Astrocyte (in vitro differentiated cells and primary cell): ENCODE results near the gene GSK3B. TPM values are rescaled to one million over a fixed set of nuclear protein-coding genes. Genes with fewer than 3 reads are reported as not detected.

Experiments
- DNase-seq: peaks from one replicate; pipeline ENCODE4 v3.0.0-alpha.2; 2010; ENCODE audit warnings: low read depth
- FAIRE-seq: peaks from 2 replicates; lab custom pipeline; 2011; peaks lifted over from hg19 to GRCh38; lab: Jason Lieb, UNC
- H2AFZ ChIP-seq: 2 replicates; pipeline ENCODE4 v1.6.0; 2012; ENCODE audit warnings: low read depth, low read length, inconsistent platforms
- H3K27ac ChIP-seq: 2 replicates; pipeline ENCODE4 v1.5.1; 2011; ENCODE audit warnings: low read depth, low read length, inconsistent platforms
- H3K27me3 ChIP-seq: 2 replicates; pipeline ENCODE4 v1.6.0; 2011; ENCODE audit warnings: low read length, inconsistent platforms; ENCODE audit not compliant: insufficient read depth
- H3K36me3 ChIP-seq: 2 replicates; pipeline ENCODE4 v1.5.1; 2011; ENCODE audit warnings: low read length, inconsistent platforms; ENCODE audit not compliant: insufficient read depth
- H3K4me1 ChIP-seq: 2 replicates; pipeline ENCODE4 v1.5.1; 2011; ENCODE audit warnings: low read length, inconsistent platforms; ENCODE audit not compliant: insufficient read depth
- H3K4me2 ChIP-seq: 2 replicates; pipeline ENCODE4 v1.6.0; 2012; ENCODE audit warnings: low read length, inconsistent platforms
- H3K4me3 ChIP-seq: 2 replicates; pipeline ENCODE4 v1.5.1; 2011; ENCODE audit warnings: low read depth, mild to moderate bottlenecking, low read length, inconsistent platforms; ENCODE audit not compliant: insufficient read depth
- H3K79me2 ChIP-seq: 2 replicates; pipeline ENCODE4 v1.6.0; 2012; ENCODE audit warnings: mild to moderate bottlenecking, low read length, inconsistent platforms; ENCODE audit not compliant: insufficient read depth
- H3K9ac ChIP-seq: 2 replicates; pipeline ENCODE4 v1.6.0; 2012; ENCODE audit warnings: mild to moderate bottlenecking, low read length, inconsistent platforms
- H3K9me3 ChIP-seq: 2 replicates; pipeline ENCODE4 v1.5.1; 2012; ENCODE audit warnings: low read depth, mild to moderate bottlenecking, low read length, inconsistent platforms; ENCODE audit not compliant: insufficient read depth
- H4K20me1 ChIP-seq: 2 replicates; pipeline ENCODE4 v1.6.0; 2012; ENCODE audit warnings: low read length, inconsistent platforms; ENCODE audit not compliant: insufficient read depth
- H3K27ac Mint-ChIP-seq: one replicate; pipeline ENCODE4 v1.8.0; 2021; ENCODE audit warnings: mild to moderate bottlenecking, mixed read lengths; ENCODE audit not compliant: unreplicated experiment
- H3K27me3 Mint-ChIP-seq: one replicate; pipeline ENCODE4 v1.8.0; 2021; ENCODE audit warnings: low read depth, mixed read lengths; ENCODE audit not compliant: unreplicated experiment
- H3K36me3 Mint-ChIP-seq: one replicate; pipeline ENCODE4 v1.8.0; 2021; ENCODE audit warnings: low read depth, mixed read lengths; ENCODE audit not compliant: unreplicated experiment
- H3K4me1 Mint-ChIP-seq: one replicate; pipeline ENCODE4 v1.8.0; 2021; ENCODE audit warnings: low read depth, mixed read lengths; ENCODE audit not compliant: unreplicated experiment
- H3K4me3 Mint-ChIP-seq: one replicate; pipeline ENCODE4 v1.8.0; 2021; ENCODE audit warnings: mild to moderate bottlenecking, moderate library complexity, mixed read lengths; ENCODE audit not compliant: unreplicated experiment
- H3K9me3 Mint-ChIP-seq: one replicate; pipeline ENCODE4 v1.8.0; 2021; ENCODE audit warnings: mild to moderate bottlenecking, mixed read lengths; ENCODE audit not compliant: unreplicated experiment
- EZH2 ChIP-seq: IDR thresholded peaks from 2 replicates; pipeline ENCODE4 v1.6.1; 2012; ENCODE audit warnings: mild to moderate bottlenecking, low read length, inconsistent platforms; ENCODE audit not compliant: insufficient read depth
- total RNA-seq: library from RNA; stranded (reverse); gene quantifications from 2 replicates; pipeline ENCODE4 v1.2.1, GENCODE V29; 2021
- TF ChIP-seq, protein P1 (sequence below): IDR thresholded peaks from 2 replicates; pipeline ENCODE4 v1.5.1; 2011; ENCODE audit warnings: low read depth, mild to moderate bottlenecking, inconsistent platforms, low read length, moderate library complexity; ENCODE audit not compliant: insufficient read depth

Gene GSK3B
- total RNA-seq, 1 donor from 2014 or later = 80.6 TPM

GRCh38 chr3:119834754-119835370, 259.4 kb downstream of the GSK3B start:
- peaks cover 2% of the 10 kb centered on the region for H3K9me3 Mint-ChIP-seq
- Histone ChIP-seq H3K79me2 (no peaks in the 10 kb centered on the region), H3K4me3 (no peak overlapping the region), H2AFZ (no peak overlapping the region), H3K4me2 (no peak overlapping the region), H3K9me3 (no peaks in the 10 kb centered on the region), H3K9ac (no peak overlapping the region), H3K27me3 (no peaks in the 10 kb centered on the region), H3K36me3 (no peaks in the 10 kb centered on the region), H3K4me1 (peaks cover 12% of the 10 kb centered on the region), H3K27ac (no peak overlapping the region), H4K20me1 (peaks cover 11% of the 10 kb centered on the region)
- DNase-seq (no peak), FAIRE-seq (no peak)
- no peaks in the 10 kb centered on the region for H3K27me3 Mint-ChIP-seq
- H3K4me3 Mint-ChIP-seq = no peak overlapping the region
- peaks cover 20% of the 10 kb centered on the region for H3K4me1 Mint-ChIP-seq
- TF ChIP-seq, protein P1, sequence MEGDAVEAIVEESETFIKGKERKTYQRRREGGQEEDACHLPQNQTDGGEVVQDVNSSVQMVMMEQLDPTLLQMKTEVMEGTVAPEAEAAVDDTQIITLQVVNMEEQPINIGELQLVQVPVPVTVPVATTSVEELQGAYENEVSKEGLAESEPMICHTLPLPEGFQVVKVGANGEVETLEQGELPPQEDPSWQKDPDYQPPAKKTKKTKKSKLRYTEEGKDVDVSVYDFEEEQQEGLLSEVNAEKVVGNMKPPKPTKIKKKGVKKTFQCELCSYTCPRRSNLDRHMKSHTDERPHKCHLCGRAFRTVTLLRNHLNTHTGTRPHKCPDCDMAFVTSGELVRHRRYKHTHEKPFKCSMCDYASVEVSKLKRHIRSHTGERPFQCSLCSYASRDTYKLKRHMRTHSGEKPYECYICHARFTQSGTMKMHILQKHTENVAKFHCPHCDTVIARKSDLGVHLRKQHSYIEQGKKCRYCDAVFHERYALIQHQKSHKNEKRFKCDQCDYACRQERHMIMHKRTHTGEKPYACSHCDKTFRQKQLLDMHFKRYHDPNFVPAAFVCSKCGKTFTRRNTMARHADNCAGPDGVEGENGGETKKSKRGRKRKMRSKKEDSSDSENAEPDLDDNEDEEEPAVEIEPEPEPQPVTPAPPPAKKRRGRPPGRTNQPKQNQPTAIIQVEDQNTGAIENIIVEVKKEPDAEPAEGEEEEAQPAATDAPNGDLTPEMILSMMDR = no peak
- no peak for TF ChIP-seq EZH2
- peaks cover 6% of the 10 kb centered on the region for H3K36me3 Mint-ChIP-seq
- no peak overlapping the region for H3K27ac Mint-ChIP-seq

- TF ChIP-seq EZH2 = no peak
- TF ChIP-seq, protein P1 = no peak
- peak overlapping the region; percentile 60 for H3K27ac ChIP-seq
- H3K4me3 Mint-ChIP-seq = peak overlapping the region; percentile 29
These were observed 262.3 kb downstream of the GSK3B start for GRCh38 chr3:119831941-119832371.

GRCh38 chr3:119831022-119831421, 263.2 kb downstream of the GSK3B start:
- Mint-ChIP-seq H3K36me3 (no peaks in the 10 kb centered on the region), H3K27me3 (no peaks in the 10 kb centered on the region), H3K4me3 (no peak overlapping the region), H3K9me3 (no peaks in the 10 kb centered on the region), H3K27ac (peak overlapping the region; percentile 84), H3K4me1 (peaks cover 22% of the 10 kb centered on the region)
- peaks cover 10% of the 10 kb centered on the region for H3K79me2 ChIP-seq
- no peak for TF ChIP-seq EZH2
- TF ChIP-seq, protein P1 = no peak
- H3K4me2 ChIP-seq = no peak overlapping the region
- no peak overlapping the region for H2AFZ ChIP-seq
- H3K27ac ChIP-seq = no peak overlapping the region
- H3K27me3 ChIP-seq = no peaks in the 10 kb centered on the region
- H3K36me3 ChIP-seq = no peaks in the 10 kb centered on the region
- H4K20me1 ChIP-seq = peaks cover 28% of the 10 kb centered on the region
- DNase-seq = no peak
- peaks cover 12% of the 10 kb centered on the region for H3K4me1 ChIP-seq
- H3K4me3 ChIP-seq = no peak overlapping the region
- H3K9ac ChIP-seq = no peak overlapping the region
- H3K9me3 ChIP-seq = no peaks in the 10 kb centered on the region
- FAIRE-seq = peak; percentile 20

More at GRCh38 chr3:119831941-119832371, 262.3 kb downstream of the GSK3B start:
- Histone ChIP-seq H3K9ac (no peak overlapping the region), H3K4me3 (no peak overlapping the region), H2AFZ (no peak overlapping the region), H3K79me2 (peaks cover 10% of the 10 kb centered on the region), H3K4me2 (peak overlapping the region; percentile 40), H3K9me3 (no peaks in the 10 kb centered on the region), H4K20me1 (peaks cover 25% of the 10 kb centered on the region), H3K36me3 (no peaks in the 10 kb centered on the region), H3K4me1 (peaks cover 12% of the 10 kb centered on the region), H3K27me3 (no peaks in the 10 kb centered on the region)
- Mint-ChIP-seq H3K27ac (peak overlapping the region; percentile 84), H3K9me3 (peaks cover 2% of the 10 kb centered on the region), H3K36me3 (peaks cover 3% of the 10 kb centered on the region), H3K4me1 (peaks cover 22% of the 10 kb centered on the region), H3K27me3 (no peaks in the 10 kb centered on the region)
- FAIRE-seq = peak; percentile 88
- DNase-seq = peak; percentile 84
